Caco-2 (cell line): ENCODE results near the gene BPIFB6. TPM values are rescaled to one million over a fixed set of nuclear protein-coding genes. Genes with fewer than 3 reads are reported as not detected.

Experiments used
- BruUV-seq: library from RNA; stranded (reverse); fragments of 400-500 nt; replicated peaks from 2 replicates; lab custom pipeline; 2021; lab: Mats Ljungman, UMichigan
- CTCF ChIA-PET: fragments of 300-600 bp; sonication (Branson Sonifier 250); formaldehyde crosslinking; loops from one replicate; lab custom pipeline; 2022; ENCODE audit warnings: antibody characterized with exemption; lab: Charles Lee
- POLR2A ChIA-PET: fragments of 300-600 bp; sonication (Branson Sonifier 250); formaldehyde crosslinking; loops from one replicate; lab custom pipeline; 2022; ENCODE audit warnings: antibody characterized with exemption; lab: Charles Lee
- DNase-seq, 2 experiments: peaks; one replicate each; pipeline versions ENCODE4 v3.0.0 to v3.0.0-alpha.2; 2020 to 2022
- H3K27me3 ChIP-seq: replicated peaks from 2 replicates; pipeline ENCODE4 v1.6.0; 2011; ENCODE audit warnings: low read length; ENCODE audit not compliant: control insufficient read depth, insufficient read depth
- H3K36me3 ChIP-seq: 2 replicates; pipeline ENCODE4 v1.5.1; 2011; ENCODE audit warnings: low read length; ENCODE audit not compliant: control insufficient read depth, insufficient read depth
- H3K4me1 ChIP-seq: fragments of 250-450 bp; sonication (Bioruptor Pico); 2 replicates; pipeline ENCODE4 v1.5.1; 2020; ENCODE audit warnings: mild to moderate bottlenecking
- H3K4me3 ChIP-seq: 2 replicates; pipeline ENCODE4 v1.5.1; 2011; ENCODE audit warnings: low read depth, mild to moderate bottlenecking, control low read depth, low read length
- H3K9me3 ChIP-seq: fragments of 250-450 bp; sonication (Bioruptor Pico); 2 replicates; pipeline ENCODE4 v1.5.1; 2020; ENCODE audit warnings: mild to moderate bottlenecking, moderate library complexity
- H3K27ac Mint-ChIP-seq: one replicate; pipeline ENCODE4 v1.8.0; 2022; ENCODE audit warnings: mixed read lengths; ENCODE audit not compliant: unreplicated experiment
- H3K27me3 Mint-ChIP-seq: one replicate; pipeline ENCODE4 v1.8.0; 2022; ENCODE audit warnings: mixed read lengths; ENCODE audit not compliant: insufficient read depth, unreplicated experiment
- H3K36me3 Mint-ChIP-seq: one replicate; pipeline ENCODE4 v1.8.0; 2022; ENCODE audit warnings: mild to moderate bottlenecking, mixed read lengths; ENCODE audit not compliant: insufficient read depth, unreplicated experiment
- H3K4me1 Mint-ChIP-seq: one replicate; pipeline ENCODE4 v1.8.0; 2022; ENCODE audit warnings: low read depth, mixed read lengths; ENCODE audit not compliant: unreplicated experiment
- H3K4me3 Mint-ChIP-seq: one replicate; pipeline ENCODE4 v1.8.0; 2022; ENCODE audit warnings: mild to moderate bottlenecking, moderate library complexity, mixed read lengths; ENCODE audit not compliant: unreplicated experiment
- H3K9me3 Mint-ChIP-seq: one replicate; pipeline ENCODE4 v1.8.0; 2022; ENCODE audit warnings: mixed read lengths; ENCODE audit not compliant: unreplicated experiment
- CTCF ChIP-seq, 2 experiments: fragments of 200-600 bp in 1 of 2; IDR thresholded peaks; 1 replicate in 1 of 2; 2 replicates in 1 of 2; pipeline versions ENCODE4 v1.5.1 to v1.8.0; 2011 to 2022; ENCODE audit warnings: antibody characterized with exemption in 1 of 2, control low read depth in 1 of 2, inconsistent platforms in 1 of 2, low read depth in 1 of 2, low read length in 1 of 2, mild to moderate bottlenecking in 1 of 2, moderate library complexity in 1 of 2; ENCODE audit not compliant: insufficient read depth in 1 of 2, severe bottlenecking in 1 of 2, unreplicated experiment in 1 of 2
- intact Hi-C: fragments of 100-400 bp; cut with micrococcal nuclease; formaldehyde crosslinking; loops from one replicate; pipeline ENCODE4 v1.10.0; 2022; ENCODE audit not compliant: unreplicated experiment
- total RNA-seq: library from RNA; stranded (reverse); gene quantifications from 2 replicates; pipeline ENCODE4 v1.2.3, GENCODE V29; 2022

The BPIFB6 gene
- total RNA-seq, 1 experiment from 2014 or later, result not detected

- H3K4me1 ChIP-seq, result no peaks in the 10 kb centered on the region
- intact Hi-C loops, result no loop called here
- Mint-ChIP-seq H3K4me3 (no peak overlapping the region), H3K27me3 (no peaks in the 10 kb centered on the region), H3K4me1 (no peaks in the 10 kb centered on the region), H3K27ac (no peak overlapping the region), H3K9me3 (no peaks in the 10 kb centered on the region), H3K36me3 (no peaks in the 10 kb centered on the region)
- no peak overlapping the region for H3K4me3 ChIP-seq
- DNase-seq, result no peak
- POLR2A ChIA-PET, result no interaction called here
- CTCF ChIA-PET, result no interaction called here
- H3K9me3 ChIP-seq, result no peaks in the 10 kb centered on the region
- H3K36me3 ChIP-seq, result no peaks in the 10 kb centered on the region
- no TSS peak for BruUV-seq
- H3K27me3 ChIP-seq, result no peaks in the 10 kb centered on the region
- TF ChIP-seq CTCF (IDR thresholded peaks at IDR 0.05; ENCODE audit: insufficient read depth in 1 of 2, low read depth in 1 of 2, low read length in 1 of 2, severe bottlenecking in 1 of 2, unreplicated experiment in 1 of 2), result no peak
These were observed 5.2 kb upstream of the BPIFB6 start for GRCh38 chr20:33026072-33026778.

DNA sequence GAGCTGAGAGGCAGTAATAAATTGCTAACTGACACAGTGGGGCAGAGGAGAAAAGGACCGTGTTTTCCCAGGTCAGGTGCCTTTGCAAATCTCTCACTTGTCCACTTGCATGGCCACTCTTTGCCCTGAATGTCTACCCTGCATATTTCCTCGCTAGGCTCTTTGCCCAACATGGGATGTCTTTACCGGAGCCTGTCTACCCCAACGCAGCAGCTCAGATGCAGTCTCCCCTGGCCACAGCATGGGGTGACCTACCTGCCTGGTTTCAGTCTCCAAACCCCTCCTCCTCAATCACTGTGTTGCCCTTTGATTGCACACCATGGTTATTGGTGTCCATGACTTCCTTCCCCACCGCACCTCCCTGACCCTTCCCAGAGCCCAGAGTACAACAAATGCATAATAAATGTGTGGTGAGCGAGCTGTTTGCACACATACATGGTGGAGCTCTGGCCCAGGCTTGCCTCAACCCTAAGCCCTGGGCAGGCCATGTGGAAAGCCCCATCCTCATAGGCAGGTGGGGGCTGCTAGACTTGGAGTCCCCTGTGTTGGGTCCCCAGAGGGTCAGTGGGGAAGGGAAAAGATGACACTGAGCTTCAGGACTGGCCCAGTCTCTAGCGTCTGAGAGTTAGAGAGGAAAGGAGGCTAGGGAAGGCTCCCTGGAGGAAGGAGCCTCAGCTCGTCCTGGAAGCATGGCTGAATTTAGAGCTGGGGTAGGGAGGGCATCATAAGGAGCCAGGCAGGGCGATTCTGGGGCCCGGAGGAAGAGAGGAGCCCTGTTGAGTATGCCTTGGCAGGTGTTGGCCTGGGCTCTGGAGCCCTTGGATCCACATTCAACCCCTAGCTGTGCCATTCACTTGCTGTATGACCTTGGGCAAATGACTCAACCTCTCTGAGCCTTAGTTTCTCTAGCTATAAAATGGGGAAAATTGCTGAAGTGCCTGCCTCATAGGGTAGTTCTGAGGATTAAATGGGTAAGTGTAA lies 4.4 kb upstream of the BPIFB6 start:
- Histone ChIP-seq H3K27me3 (no peaks in the 10 kb centered on the region), H3K4me1 (no peaks in the 10 kb centered on the region), H3K9me3 (no peaks in the 10 kb centered on the region), H3K4me3 (no peak overlapping the region), H3K36me3 (no peaks in the 10 kb centered on the region)
- POLR2A ChIA-PET, result no interaction called here
- no peaks in the 10 kb centered on the region for H3K36me3 Mint-ChIP-seq
- no peak for TF ChIP-seq CTCF (IDR thresholded peaks at IDR 0.05; ENCODE audit: insufficient read depth in 1 of 2, low read depth in 1 of 2, low read length in 1 of 2, severe bottlenecking in 1 of 2, unreplicated experiment in 1 of 2)
- no peak overlapping the region for H3K27ac Mint-ChIP-seq
- no peaks in the 10 kb centered on the region for H3K9me3 Mint-ChIP-seq
- H3K27me3 Mint-ChIP-seq, result no peaks in the 10 kb centered on the region
- DNase-seq, result no peak
- CTCF ChIA-PET, result interaction anchor here (0.6 to 0.7 kb wide), 2 partner anchors 81 to 181 kb away, joined by 3 to 4 read pairs; no protein-coding TSS in a partner anchor
- intact Hi-C loops, result no loop called here
- no peaks in the 10 kb centered on the region for H3K4me1 Mint-ChIP-seq
- no TSS peak for BruUV-seq
- no peak overlapping the region for H3K4me3 Mint-ChIP-seq
